ENCODE results near the gene OAT. TPM values are rescaled to one million over a fixed set of nuclear protein-coding genes. Genes with fewer than 3 reads are reported as not detected.
"Not testable (repeated sequence)": the region's sequence is repeated elsewhere in the genome, so short reads cannot be mapped to it uniquely, and the experiment has no call there.

OAT gene
- total RNA-seq, 1 donor from 2014 or later = 55.1 TPM

DNA sequence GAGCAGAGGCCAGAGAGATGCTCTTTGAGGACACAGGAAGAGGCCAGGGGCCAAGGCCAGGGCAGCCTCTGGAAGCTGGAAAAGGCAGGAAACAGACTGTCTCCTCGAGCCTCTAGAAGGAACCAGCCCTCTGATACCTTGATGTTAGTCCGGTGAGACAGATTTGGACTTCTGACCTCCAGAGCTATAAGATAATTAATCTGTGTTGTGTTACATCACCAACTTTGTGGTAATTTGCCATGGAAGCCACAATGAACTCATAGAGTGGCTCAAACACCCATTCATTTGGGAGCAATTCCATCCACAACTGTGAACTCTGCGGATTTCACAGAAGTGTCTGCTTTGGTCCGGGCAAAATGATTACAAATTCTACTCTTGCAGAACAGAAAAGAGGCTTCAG, 48.7 kb downstream of the OAT start:
- Mint-ChIP-seq H3K4me3 (no peak overlapping the region), H3K27me3 (ENCODE audit: low read depth) (peaks cover 28% of the 10 kb centered on the region), H3K36me3 (no peaks in the 10 kb centered on the region), H3K27ac (no peak overlapping the region), H3K4me1 (peaks cover 7% of the 10 kb centered on the region), H3K9me3 (peaks cover 4% of the 10 kb centered on the region)
- DNase-seq (ENCODE audit: low spot score in 2 of 2, unreplicated experiment in 2 of 2) = no peak
- TF ChIP-seq, protein P1, sequence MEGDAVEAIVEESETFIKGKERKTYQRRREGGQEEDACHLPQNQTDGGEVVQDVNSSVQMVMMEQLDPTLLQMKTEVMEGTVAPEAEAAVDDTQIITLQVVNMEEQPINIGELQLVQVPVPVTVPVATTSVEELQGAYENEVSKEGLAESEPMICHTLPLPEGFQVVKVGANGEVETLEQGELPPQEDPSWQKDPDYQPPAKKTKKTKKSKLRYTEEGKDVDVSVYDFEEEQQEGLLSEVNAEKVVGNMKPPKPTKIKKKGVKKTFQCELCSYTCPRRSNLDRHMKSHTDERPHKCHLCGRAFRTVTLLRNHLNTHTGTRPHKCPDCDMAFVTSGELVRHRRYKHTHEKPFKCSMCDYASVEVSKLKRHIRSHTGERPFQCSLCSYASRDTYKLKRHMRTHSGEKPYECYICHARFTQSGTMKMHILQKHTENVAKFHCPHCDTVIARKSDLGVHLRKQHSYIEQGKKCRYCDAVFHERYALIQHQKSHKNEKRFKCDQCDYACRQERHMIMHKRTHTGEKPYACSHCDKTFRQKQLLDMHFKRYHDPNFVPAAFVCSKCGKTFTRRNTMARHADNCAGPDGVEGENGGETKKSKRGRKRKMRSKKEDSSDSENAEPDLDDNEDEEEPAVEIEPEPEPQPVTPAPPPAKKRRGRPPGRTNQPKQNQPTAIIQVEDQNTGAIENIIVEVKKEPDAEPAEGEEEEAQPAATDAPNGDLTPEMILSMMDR (IDR thresholded peaks at IDR 0.05; ENCODE audit: unreplicated experiment) = no peak

DNA sequence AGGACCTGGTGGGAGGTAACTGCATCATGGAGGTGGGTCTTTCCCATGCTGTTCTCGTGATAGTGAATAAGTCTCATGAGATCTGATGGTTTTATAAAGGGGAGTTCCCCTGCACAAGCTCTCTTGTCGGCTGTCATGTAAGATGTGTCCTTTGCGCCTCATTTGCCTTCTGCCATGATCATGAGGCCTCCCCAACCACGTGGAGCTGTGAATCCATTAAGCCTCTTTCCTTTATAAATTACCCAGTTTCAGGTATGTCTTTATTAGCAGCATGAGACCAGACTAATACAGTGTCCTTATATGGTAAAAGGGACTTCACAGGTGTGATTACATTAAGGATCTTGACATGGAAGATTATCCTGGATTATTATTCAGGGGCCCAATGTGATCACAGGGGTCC, 49.2 kb downstream of the OAT start:
- H3K9me3 Mint-ChIP-seq; H3K4me3 Mint-ChIP-seq; H3K4me1 Mint-ChIP-seq; DNase-seq (ENCODE audit: low spot score in 2 of 2, unreplicated experiment in 2 of 2); H3K27ac Mint-ChIP-seq; H3K36me3 Mint-ChIP-seq: not testable (repeated sequence)
- peaks cover 26% of the 10 kb centered on the region for H3K27me3 Mint-ChIP-seq (ENCODE audit: low read depth)

DNA sequence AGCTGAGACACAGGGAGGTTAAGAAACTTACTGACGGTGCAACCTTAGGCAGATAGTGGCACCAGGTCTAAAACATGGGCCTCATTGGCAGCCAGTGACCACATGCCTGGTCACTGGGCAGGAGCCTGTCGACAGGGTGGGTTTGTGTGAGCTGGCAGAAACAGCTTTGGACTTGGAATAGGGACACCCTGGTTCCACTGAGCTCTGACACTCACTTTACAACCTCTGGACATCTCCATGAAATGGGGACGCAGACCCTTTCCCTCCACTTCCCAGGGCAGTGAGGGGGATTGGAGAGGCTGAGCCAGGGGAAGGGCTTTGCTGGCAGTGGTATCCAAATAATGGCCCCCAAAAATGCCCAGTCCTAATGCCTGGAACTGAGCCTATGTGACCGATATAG, 49.7 kb downstream of the OAT start:
- Mint-ChIP-seq H3K4me3 (no peak overlapping the region), H3K4me1 (peaks cover 7% of the 10 kb centered on the region), H3K27me3 (ENCODE audit: low read depth) (peaks cover 25% of the 10 kb centered on the region), H3K27ac (no peak overlapping the region), H3K36me3 (no peaks in the 10 kb centered on the region), H3K9me3 (peaks cover 4% of the 10 kb centered on the region)
- TF ChIP-seq, protein P1 (IDR thresholded peaks at IDR 0.05; ENCODE audit: unreplicated experiment) = no peak
- DNase-seq (ENCODE audit: low spot score in 2 of 2, unreplicated experiment in 2 of 2) = no peak

DNA sequence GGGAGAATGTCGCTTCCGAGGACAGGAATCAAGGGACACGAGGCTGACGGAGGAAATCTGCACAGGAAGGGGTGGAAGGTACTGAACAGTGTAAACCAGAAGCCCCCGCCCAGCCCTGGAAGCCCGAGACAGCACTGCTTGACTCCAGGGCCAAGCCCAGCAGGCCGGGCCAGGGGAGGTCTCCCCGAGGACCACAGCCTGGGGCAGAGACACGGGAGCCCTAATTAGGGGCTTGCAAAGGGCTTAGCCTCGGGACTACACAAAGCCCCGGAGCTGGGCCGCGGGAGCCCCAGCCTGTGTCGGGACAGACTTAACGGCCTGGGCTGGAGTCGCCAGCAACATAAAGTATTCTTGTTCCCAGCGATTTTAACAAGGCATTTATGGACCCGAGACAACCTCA, 50.8 kb downstream of the OAT start:
- H3K4me3 Mint-ChIP-seq = no peak overlapping the region
- H3K27ac Mint-ChIP-seq = no peak overlapping the region
- peaks cover 7% of the 10 kb centered on the region for H3K4me1 Mint-ChIP-seq
- H3K27me3 Mint-ChIP-seq (ENCODE audit: low read depth) = peaks cover 15% of the 10 kb centered on the region
- DNase-seq (ENCODE audit: low spot score in 2 of 2, unreplicated experiment in 2 of 2) = no peak
- H3K9me3 Mint-ChIP-seq = peaks cover 4% of the 10 kb centered on the region
- no peaks in the 10 kb centered on the region for H3K36me3 Mint-ChIP-seq
- TF ChIP-seq, protein P1 (IDR thresholded peaks at IDR 0.05; ENCODE audit: unreplicated experiment) = no peak

DNA sequence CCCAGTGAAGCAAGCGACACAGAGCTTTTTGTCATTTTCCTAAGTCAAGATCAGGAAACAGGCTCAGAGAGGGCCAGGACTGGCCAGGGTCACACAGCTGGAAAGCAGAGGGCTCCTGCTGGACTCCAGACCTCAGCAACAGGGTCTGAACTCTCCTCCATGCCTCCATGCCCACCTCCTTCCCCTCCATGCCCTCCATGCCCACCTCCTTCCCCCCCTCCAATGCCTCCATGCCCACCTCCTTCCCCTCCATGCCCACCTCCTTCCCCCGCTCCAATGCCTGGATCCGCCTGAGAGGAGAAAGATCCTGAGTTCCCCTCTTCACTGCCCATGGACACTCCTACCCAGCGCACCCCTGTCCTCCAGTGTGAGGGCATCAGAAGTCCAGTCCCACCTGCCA, 51.3 kb downstream of the OAT start:
- TF ChIP-seq, protein P1 (IDR thresholded peaks at IDR 0.05; ENCODE audit: unreplicated experiment) = no peak
- DNase-seq (ENCODE audit: low spot score in 2 of 2, unreplicated experiment in 2 of 2) = no peak
- Mint-ChIP-seq H3K4me3 (no peak overlapping the region), H3K9me3 (peaks cover 4% of the 10 kb centered on the region), H3K27me3 (ENCODE audit: low read depth) (peaks cover 15% of the 10 kb centered on the region), H3K27ac (no peak overlapping the region), H3K4me1 (peaks cover 7% of the 10 kb centered on the region), H3K36me3 (no peaks in the 10 kb centered on the region)

DNA sequence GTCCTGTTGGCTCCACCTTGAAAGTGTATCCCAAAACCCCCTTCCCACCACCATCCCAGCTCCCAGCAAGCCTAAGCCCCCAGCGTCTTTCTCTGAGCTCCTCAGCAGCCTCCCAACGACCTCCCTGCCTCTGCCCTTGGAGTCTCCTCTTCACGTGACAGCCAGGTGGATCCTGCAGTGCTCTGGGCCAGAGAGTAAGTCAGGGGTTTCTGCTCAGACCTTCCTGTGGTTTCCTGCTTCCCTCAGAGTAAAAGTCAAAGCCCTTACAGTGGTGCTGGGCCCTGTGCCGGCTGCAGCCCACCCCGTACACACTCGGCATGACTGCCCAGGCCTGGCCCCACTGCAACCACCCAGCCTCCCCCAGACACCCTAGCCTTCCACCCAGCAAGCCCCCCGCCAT, 51.9 kb downstream of the OAT start:
- Mint-ChIP-seq H3K4me1 (peaks cover 7% of the 10 kb centered on the region), H3K27me3 (ENCODE audit: low read depth) (peaks cover 12% of the 10 kb centered on the region), H3K9me3 (peaks cover 2% of the 10 kb centered on the region), H3K27ac (no peak overlapping the region), H3K4me3 (no peak overlapping the region), H3K36me3 (no peaks in the 10 kb centered on the region)
- DNase-seq (ENCODE audit: low spot score in 2 of 2, unreplicated experiment in 2 of 2) = no peak
- TF ChIP-seq, protein P1 (IDR thresholded peaks at IDR 0.05; ENCODE audit: unreplicated experiment) = no peak

Measured in mesothelial cell of epicardium (in vitro differentiated cells).